ENCODE results near the gene KLHDC8A.

DNA sequence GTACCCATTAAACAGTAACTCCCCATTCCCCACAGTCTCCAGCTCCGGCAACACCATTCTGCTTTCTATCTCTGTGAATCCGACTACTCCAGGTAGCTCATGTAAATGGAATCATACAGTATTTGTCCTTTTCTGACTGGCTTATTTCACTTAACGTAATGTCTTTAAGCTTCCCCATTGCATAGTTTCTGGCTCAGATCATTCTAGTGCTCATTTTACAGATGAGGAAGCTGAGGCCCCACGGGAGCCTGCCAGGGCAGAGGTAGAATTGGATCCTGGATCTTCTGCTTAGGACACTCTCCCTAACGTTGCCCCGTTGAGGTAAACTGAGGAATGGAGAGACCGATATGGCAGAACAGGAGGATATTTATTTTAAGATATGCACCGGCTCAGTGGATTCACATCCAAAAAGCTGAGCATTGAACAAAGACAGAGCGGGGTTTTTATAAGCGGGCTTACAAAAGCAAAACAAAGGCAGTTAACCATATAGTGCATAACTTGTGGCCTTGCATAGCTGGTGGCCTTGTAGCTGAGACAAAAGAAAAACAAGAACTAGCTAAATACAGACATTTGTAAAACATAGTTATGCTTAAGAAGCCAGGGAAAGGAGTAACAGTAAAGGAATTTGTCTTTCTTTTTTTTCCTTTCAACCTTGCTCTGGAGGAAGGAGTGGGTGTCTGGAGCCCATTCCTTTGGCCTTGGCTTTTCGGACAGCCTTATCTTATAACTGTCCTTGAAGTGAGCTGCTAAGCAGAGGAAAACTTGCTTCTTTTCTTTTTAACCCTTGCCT lies 15.3 kb upstream of the KLHDC8A start:
- no peak for TF ChIP-seq POLR2A (IDR thresholded peaks at IDR 0.05)
- no peak for TF ChIP-seq CTCF (IDR thresholded peaks at IDR 0.05)

Data from prostate gland (tissue), 2 donors.